ENCODE results near the gene ITGA11. TPM values are rescaled to one million over a fixed set of nuclear protein-coding genes. Genes with fewer than 3 reads are reported as not detected.
"Not testable (repeated sequence)": the region's sequence is repeated elsewhere in the genome, so short reads cannot be mapped to it uniquely, and the experiment has no call there.

ITGA11 gene
- total RNA-seq, 2 experiments from 2014 or later = 0.19 TPM; not detected in 1

- ChIA-PET CTCF (no interaction called here), POLR2A (no interaction called here)
Observed at GRCh38 chr15:68427366-68427765, 4.6 kb downstream of the ITGA11 start.

GRCh38 chr15:68426116-68426515 is 5.8 kb downstream of the ITGA11 start:
- POLR2A ChIA-PET = no interaction called here
- CTCF ChIA-PET = no interaction called here

- ChIA-PET CTCF (no interaction called here), POLR2A (no interaction called here)
Observed at GRCh38 chr15:68425428-68426060, 6.4 kb downstream of the ITGA11 start.

DNA sequence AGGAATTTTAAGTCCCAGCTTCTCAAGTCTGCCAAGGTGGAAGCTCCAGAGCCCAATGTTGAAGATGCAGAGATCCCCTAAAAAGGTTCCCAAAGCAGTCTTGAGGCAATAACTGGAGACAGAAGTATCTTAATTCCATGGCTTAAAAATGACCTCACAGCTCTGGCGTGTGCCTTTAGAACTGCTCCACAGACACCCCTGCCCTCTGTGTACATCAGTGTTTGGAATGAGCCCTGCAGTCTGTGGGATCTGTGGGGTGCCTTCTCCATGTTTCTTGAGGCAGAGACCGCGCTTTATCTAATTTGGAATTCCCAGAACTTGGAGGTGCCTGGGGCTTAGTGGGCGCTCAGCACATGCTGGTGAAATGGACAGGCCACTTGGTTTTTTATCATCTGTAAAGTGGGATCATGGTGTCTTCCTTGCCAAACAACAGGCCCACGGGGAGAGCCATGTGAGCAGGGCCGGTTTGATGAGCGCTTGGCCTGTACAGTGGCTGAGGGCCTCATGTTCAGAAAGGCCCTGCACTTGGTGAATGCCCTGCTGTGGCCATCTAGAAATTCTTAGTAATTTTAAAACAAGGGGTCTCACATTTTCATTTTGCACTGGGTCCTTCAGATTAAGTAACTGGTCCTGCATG is 7.1 kb downstream of the ITGA11 start:
- CTCF ChIA-PET = no interaction called here
- POLR2A ChIA-PET = no interaction called here

- POLR2A ChIA-PET = no interaction called here
- CTCF ChIA-PET = no interaction called here
Observed at GRCh38 chr15:68423359-68424296, 8.3 kb downstream of the ITGA11 start.

DNA sequence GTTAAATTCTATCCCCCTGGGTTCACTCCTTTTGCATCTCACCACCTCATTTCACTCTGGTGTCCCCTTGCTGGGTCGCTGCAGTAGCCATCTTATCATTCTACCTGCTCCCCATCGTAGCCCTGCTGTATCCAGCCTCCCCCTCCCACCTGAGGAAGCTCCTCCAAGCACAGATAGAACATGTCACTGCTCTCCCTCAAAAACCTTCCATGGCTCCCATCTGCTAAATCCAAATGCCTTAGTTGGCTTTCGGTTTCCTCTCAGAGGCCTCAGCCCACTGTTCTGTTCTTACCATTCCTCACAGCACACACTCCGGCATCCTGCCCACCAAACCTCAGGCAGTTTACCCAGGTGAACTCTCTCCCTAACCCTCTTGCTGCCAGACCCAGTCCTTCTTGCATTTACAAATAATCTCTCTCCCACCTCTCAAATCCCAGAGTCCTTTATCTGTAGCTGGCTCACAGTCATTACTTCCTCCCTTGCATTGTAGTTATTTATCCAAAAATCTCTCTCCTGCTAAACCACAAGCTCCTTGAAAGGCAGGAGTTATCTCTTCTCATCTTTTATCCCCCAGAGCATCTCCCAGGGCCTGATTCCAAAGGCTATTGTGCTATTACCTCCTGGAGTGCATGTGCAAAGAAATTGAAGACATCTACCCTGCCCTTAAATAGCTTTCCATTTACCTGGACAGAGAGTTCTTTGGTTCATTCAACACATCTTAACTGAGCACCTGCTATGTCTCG is 9.4 kb downstream of the ITGA11 start:
- POLR2A ChIA-PET, CTCF ChIA-PET: not testable (repeated sequence)

GRCh38 chr15:68421798-68422402 is 10.1 kb downstream of the ITGA11 start:
- ChIA-PET POLR2A (no interaction called here), CTCF (no interaction called here)

- ChIA-PET POLR2A (no interaction called here), CTCF (no interaction called here)
Observed at GRCh38 chr15:68421115-68421551, 10.8 kb downstream of the ITGA11 start.

DNA sequence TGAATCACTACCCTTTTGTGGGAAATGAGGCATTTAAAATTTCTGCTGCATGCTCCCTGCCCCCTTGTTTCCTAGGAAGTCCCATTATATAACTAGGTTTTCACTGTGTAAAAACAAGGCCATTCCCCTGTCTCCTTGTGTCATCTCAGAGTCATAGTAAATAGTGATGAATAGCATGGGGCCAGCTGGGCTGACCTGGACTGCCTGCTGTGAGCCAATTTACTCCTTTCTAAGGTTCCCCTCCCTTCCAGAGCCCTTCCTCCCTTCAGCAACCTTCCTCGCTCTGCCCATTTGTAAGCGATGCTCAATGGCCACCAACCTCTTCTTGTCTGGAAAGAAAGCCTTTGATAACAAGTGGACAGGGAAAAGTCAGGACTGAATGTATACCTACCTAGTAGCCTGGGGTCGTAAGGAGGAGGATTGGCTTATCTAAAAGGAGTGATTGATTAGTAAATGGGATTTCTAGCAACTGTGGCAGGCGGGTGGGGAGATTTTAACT is 11.7 kb downstream of the ITGA11 start:
- ChIA-PET POLR2A (no interaction called here), CTCF (no interaction called here)

- POLR2A ChIA-PET = no interaction called here
Observed at GRCh38 chr15:68419301-68420175, 12.4 kb downstream of the ITGA11 start.

GRCh38 chr15:68418611-68419161 is 13.3 kb downstream of the ITGA11 start:
- POLR2A ChIA-PET = no interaction called here

More at GRCh38 chr15:68419301-68420175, 12.4 kb downstream of the ITGA11 start:
- CTCF ChIA-PET = no interaction called here

GRCh38 chr15:68417897-68418296 is 14.1 kb downstream of the ITGA11 start:
- POLR2A ChIA-PET = no interaction called here

More at GRCh38 chr15:68418611-68419161, 13.3 kb downstream of the ITGA11 start:
- CTCF ChIA-PET = no interaction called here

DNA sequence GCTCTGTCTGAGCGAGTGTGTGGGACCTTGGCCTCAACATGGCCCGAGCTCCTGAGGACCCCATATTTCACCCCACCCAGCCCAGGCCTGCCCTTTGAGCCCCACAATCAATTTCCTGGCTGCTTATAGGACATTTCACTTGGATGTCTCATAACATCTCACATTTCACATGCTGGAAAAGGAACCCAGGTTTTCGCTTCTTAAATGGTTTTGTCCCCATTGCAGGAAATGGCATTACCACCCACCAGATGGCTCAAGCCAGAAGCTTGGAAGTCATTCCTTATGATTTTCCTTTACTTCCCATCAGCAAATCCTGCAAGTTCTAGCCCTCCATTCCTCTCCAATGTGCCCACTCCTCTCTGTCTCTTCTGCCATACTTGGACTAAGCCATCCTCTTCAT is 14.9 kb downstream of the ITGA11 start:
- CTCF ChIA-PET = no interaction called here
- POLR2A ChIA-PET = no interaction called here

More at GRCh38 chr15:68417897-68418296, 14.1 kb downstream of the ITGA11 start:
- CTCF ChIA-PET = no interaction called here

GRCh38 chr15:68416158-68416535 is 15.8 kb downstream of the ITGA11 start:
- CTCF ChIA-PET = no interaction called here
- POLR2A ChIA-PET = no interaction called here

DNA sequence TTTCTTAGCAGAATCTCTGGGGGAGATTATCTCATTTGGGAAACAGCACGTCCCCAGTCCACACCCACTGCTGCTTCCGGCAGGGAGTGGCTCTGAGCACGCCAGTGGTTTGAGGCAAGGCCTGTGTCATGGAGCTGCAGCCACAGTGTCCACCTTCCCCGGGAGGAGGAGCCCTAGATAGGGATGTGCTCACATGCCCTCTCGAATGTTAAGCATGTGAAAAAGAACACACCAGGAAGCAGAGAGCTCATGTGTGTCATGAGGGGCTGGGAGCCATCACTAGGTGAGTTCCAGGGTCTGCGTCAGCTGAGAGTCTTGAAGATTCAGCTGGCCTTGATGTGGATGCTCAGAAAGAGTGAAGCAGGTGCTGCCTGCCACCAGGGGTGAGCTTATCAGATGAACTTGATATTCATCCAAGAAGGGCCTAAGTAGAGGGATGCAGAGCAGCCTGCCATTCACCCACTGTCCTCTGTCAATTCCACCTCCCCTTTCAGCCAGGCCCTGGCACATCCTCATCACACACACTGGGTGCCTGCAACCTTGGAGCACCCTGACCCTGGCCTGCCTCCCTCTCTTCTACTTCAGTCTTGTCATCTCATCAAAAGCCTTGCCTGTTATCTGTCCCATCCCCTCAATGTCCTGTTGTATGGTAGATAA is 16.3 kb downstream of the ITGA11 start:
- CTCF ChIA-PET = no interaction called here
- POLR2A ChIA-PET = no interaction called here

GRCh38 chr15:68415061-68415460 is 16.9 kb downstream of the ITGA11 start:
- ChIA-PET POLR2A (no interaction called here), CTCF (no interaction called here)

DNA sequence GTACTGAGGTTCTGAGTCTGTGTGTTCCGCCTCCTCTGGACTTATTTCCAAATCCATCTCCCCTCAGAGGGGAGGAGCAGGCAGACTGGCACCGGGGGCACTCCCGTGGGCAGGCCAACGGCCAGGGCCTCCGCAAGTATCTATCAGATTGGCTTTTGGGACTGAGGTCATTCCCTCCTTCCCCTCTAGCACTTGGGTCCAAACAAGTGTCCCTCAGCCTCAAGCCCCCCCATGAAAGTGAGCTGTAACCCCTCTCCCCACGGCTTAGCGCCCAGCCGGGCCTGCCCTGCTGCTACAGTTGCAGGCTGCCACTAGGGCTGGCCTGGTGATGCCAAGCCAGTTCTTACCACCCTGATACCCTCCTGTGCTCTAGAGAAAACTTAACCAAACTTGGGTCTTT is 17.4 kb downstream of the ITGA11 start:
- ChIA-PET POLR2A (no interaction called here), CTCF (no interaction called here)

DNA sequence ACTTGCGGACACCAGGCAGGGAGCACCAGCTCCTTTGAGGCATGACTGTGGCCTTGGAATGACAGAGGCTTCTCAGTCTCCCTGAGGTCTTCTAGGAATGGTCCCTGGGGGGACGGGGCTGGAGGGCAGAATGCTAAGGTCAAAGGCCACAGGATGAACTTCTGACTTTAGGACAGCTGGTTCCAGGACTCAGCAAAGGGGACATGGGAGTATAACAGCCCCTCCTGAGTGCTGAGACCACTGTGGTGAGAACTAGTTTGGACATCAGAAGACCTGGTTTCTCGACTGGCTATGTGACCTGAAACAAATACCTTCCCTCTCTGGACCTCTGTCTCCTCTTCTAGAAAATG is 17.8 kb downstream of the ITGA11 start:
- POLR2A ChIA-PET = no interaction called here

More for the DNA sequence above, 17.8 kb downstream of the ITGA11 start:
- CTCF ChIA-PET = no interaction called here
